Central memory CD8-positive, alpha-beta T cell (primary cell): ENCODE measurements around the gene CD63.
"Not testable (repeated sequence)": the region's sequence is repeated elsewhere in the genome, so short reads cannot be mapped to it uniquely, and the experiment has no call there.

Source experiments
- ATAC-seq: fragments of 150-1000 bp; cut with Tn5 transposase; replicated peaks from 2 replicates; pipeline ENCODE4 v1.10.0; 2022; ENCODE audit warnings: mild to moderate bottlenecking, moderate FRiP score, moderate number of reproducible peaks; ENCODE audit not compliant: poor library complexity, severe bottlenecking; ENCODE audit errors: extremely low read depth
- DNase-seq, 2 donors: peaks; one replicate each; pipeline ENCODE4 v3.0.0; 2021; ENCODE audit warnings: low spot score in 2 of 2
- H3K27ac Mint-ChIP-seq: one replicate; pipeline ENCODE4 v1.8.0; 2022; ENCODE audit warnings: low read depth, mild to moderate bottlenecking, moderate library complexity, mixed read lengths
- H3K27me3 Mint-ChIP-seq: one replicate; pipeline ENCODE4 v1.8.0; 2022; ENCODE audit warnings: mixed read lengths
- H3K36me3 Mint-ChIP-seq: one replicate; pipeline ENCODE4 v1.8.0; 2022; ENCODE audit warnings: mild to moderate bottlenecking, moderate library complexity, mixed read lengths; ENCODE audit not compliant: insufficient read depth
- H3K4me1 Mint-ChIP-seq: one replicate; pipeline ENCODE4 v1.8.0; 2022; ENCODE audit warnings: mixed read lengths
- H3K4me3 Mint-ChIP-seq: one replicate; pipeline ENCODE4 v1.8.0; 2022; ENCODE audit warnings: mild to moderate bottlenecking, moderate library complexity, mixed read lengths
- H3K9me3 Mint-ChIP-seq: one replicate; pipeline ENCODE4 v1.8.0; 2022; ENCODE audit warnings: mixed read lengths

CD63 gene

GRCh38 chr12:55728939-55729818 is at the start of gene CD63:
CD63 (minus strand) TSS chr12:55729009; CDS start chr12:55728341, 668 bp downstream.
- DNase-seq (peak in 1 of 2 donors; percentile 23), ATAC-seq (peak; percentile 52)
- Mint-ChIP-seq H3K9me3 (no peaks in the 10 kb centered on the region), H3K27me3 (no peaks in the 10 kb centered on the region), H3K4me3 (peak within 1 kb of the TSS; percentile 85), H3K27ac (peak within 1 kb of the TSS; percentile 81), H3K4me1 (peaks cover 54% of the 10 kb centered on the region), H3K36me3 (peaks cover 16% of the 10 kb centered on the region)

- Mint-ChIP-seq H3K36me3 (peaks cover 27% of the 10 kb centered on the region), H3K27ac (no peak overlapping the region)
These were observed 49.0 kb upstream of the CD63 start for GRCh38 chr12:55777856-55778255.

GRCh38 chr12:55771736-55772135 is 42.9 kb upstream of the CD63 start:
- Mint-ChIP-seq H3K9me3 (no peaks in the 10 kb centered on the region), H3K4me1 (peaks cover 32% of the 10 kb centered on the region), H3K27ac (no peak overlapping the region), H3K27me3 (no peaks in the 10 kb centered on the region), H3K4me3 (no peak overlapping the region), H3K36me3 (peaks cover 35% of the 10 kb centered on the region)
- ATAC-seq (no peak), DNase-seq (no peak)

More at GRCh38 chr12:55777856-55778255, 49.0 kb upstream of the CD63 start:
- Mint-ChIP-seq H3K4me3 (no peak overlapping the region), H3K9me3 (no peaks in the 10 kb centered on the region), H3K27me3 (no peaks in the 10 kb centered on the region), H3K4me1 (peaks cover 23% of the 10 kb centered on the region)
- no peak for DNase-seq
- no peak for ATAC-seq

GRCh38 chr12:55767156-55767555 is 38.3 kb upstream of the CD63 start:
- H3K27me3 Mint-ChIP-seq, result no peaks in the 10 kb centered on the region
- ATAC-seq, result no peak
- no peaks in the 10 kb centered on the region for H3K9me3 Mint-ChIP-seq
- H3K36me3 Mint-ChIP-seq, result peaks cover 34% of the 10 kb centered on the region
- DNase-seq, result no peak
- H3K4me3 Mint-ChIP-seq, result no peak overlapping the region
- peaks cover 28% of the 10 kb centered on the region for H3K4me1 Mint-ChIP-seq
- no peak overlapping the region for H3K27ac Mint-ChIP-seq

- no peak overlapping the region for H3K4me3 Mint-ChIP-seq
- DNase-seq (no peak), ATAC-seq (no peak)
- H3K36me3 Mint-ChIP-seq, result peaks cover 24% of the 10 kb centered on the region
- H3K27me3 Mint-ChIP-seq, result no peaks in the 10 kb centered on the region
- peaks cover 23% of the 10 kb centered on the region for H3K4me1 Mint-ChIP-seq
- no peak overlapping the region for H3K27ac Mint-ChIP-seq
- no peaks in the 10 kb centered on the region for H3K9me3 Mint-ChIP-seq
These were observed 37.0 kb upstream of the CD63 start for GRCh38 chr12:55765736-55766290.

- Mint-ChIP-seq H3K4me3 (no peak overlapping the region), H3K36me3 (peaks cover 38% of the 10 kb centered on the region), H3K27ac (no peak overlapping the region), H3K27me3 (no peaks in the 10 kb centered on the region), H3K4me1 (peaks cover 19% of the 10 kb centered on the region), H3K9me3 (no peaks in the 10 kb centered on the region)
- no peak for DNase-seq
- no peak for ATAC-seq
These were observed 33.8 kb upstream of the CD63 start for GRCh38 chr12:55762646-55763045.

GRCh38 chr12:55760663-55761062 is 31.9 kb upstream of the CD63 start:
- ATAC-seq (no peak), DNase-seq (no peak)
- H3K27ac Mint-ChIP-seq, result peak overlapping the region; percentile 49
- no peak overlapping the region for H3K4me3 Mint-ChIP-seq
- H3K9me3 Mint-ChIP-seq, result no peaks in the 10 kb centered on the region
- no peaks in the 10 kb centered on the region for H3K27me3 Mint-ChIP-seq
- peaks cover 44% of the 10 kb centered on the region for H3K36me3 Mint-ChIP-seq
- H3K4me1 Mint-ChIP-seq, result peaks cover 20% of the 10 kb centered on the region

- H3K4me3 Mint-ChIP-seq, H3K27ac Mint-ChIP-seq, H3K27me3 Mint-ChIP-seq, H3K9me3 Mint-ChIP-seq, DNase-seq, ATAC-seq: not testable (repeated sequence)
- Mint-ChIP-seq H3K4me1 (peaks cover 21% of the 10 kb centered on the region), H3K36me3 (peaks cover 43% of the 10 kb centered on the region)
These were observed 29.8 kb upstream of the CD63 start for GRCh38 chr12:55758575-55758974.

- ATAC-seq, result no peak
- no peak overlapping the region for H3K27ac Mint-ChIP-seq
- H3K4me3 Mint-ChIP-seq, result no peak overlapping the region
- H3K27me3 Mint-ChIP-seq, result no peaks in the 10 kb centered on the region
- no peak for DNase-seq
- H3K4me1 Mint-ChIP-seq, result peaks cover 21% of the 10 kb centered on the region
- H3K9me3 Mint-ChIP-seq, result no peaks in the 10 kb centered on the region
- H3K36me3 Mint-ChIP-seq, result peaks cover 41% of the 10 kb centered on the region
These were observed 28.9 kb upstream of the CD63 start for GRCh38 chr12:55757701-55758100.

- DNase-seq (no peak), ATAC-seq (no peak)
- no peak overlapping the region for H3K4me3 Mint-ChIP-seq
- H3K27me3 Mint-ChIP-seq, result no peaks in the 10 kb centered on the region
- peaks cover 15% of the 10 kb centered on the region for H3K4me1 Mint-ChIP-seq
- peak overlapping the region; percentile 54 for H3K27ac Mint-ChIP-seq
- H3K36me3 Mint-ChIP-seq, result peaks cover 45% of the 10 kb centered on the region
- H3K9me3 Mint-ChIP-seq, result no peaks in the 10 kb centered on the region
These were observed 26.4 kb upstream of the CD63 start for GRCh38 chr12:55755246-55755645.

GRCh38 chr12:55748230-55748993 is 19.6 kb upstream of the CD63 start:
- peaks cover 24% of the 10 kb centered on the region for H3K4me1 Mint-ChIP-seq
- no peak for ATAC-seq
- peaks cover 12% of the 10 kb centered on the region for H3K36me3 Mint-ChIP-seq
- peak overlapping the region; percentile 52 for H3K27ac Mint-ChIP-seq
- no peak overlapping the region for H3K4me3 Mint-ChIP-seq
- H3K9me3 Mint-ChIP-seq, result no peaks in the 10 kb centered on the region
- H3K27me3 Mint-ChIP-seq, result no peaks in the 10 kb centered on the region
- no peak for DNase-seq

- no peaks in the 10 kb centered on the region for H3K9me3 Mint-ChIP-seq
- peaks cover 5% of the 10 kb centered on the region for H3K36me3 Mint-ChIP-seq
- ATAC-seq (no peak), DNase-seq (no peak)
- no peaks in the 10 kb centered on the region for H3K27me3 Mint-ChIP-seq
- no peak overlapping the region for H3K27ac Mint-ChIP-seq
- no peak overlapping the region for H3K4me3 Mint-ChIP-seq
- H3K4me1 Mint-ChIP-seq, result peaks cover 35% of the 10 kb centered on the region
These were observed 18.1 kb upstream of the CD63 start for GRCh38 chr12:55746913-55747231.
